ENCODE data around the gene HM13. TPM values are rescaled to one million over a fixed set of nuclear protein-coding genes. Genes with fewer than 3 reads are reported as not detected.
A peak's percentile ranks its signal among the peaks of the same experiment; 100 is the strongest.

The HM13 gene
- total RNA-seq, 4 donors from 2014 or later, result 54.8 to 86.7 (median 75.8) TPM

GRCh38 chr20:31547017-31547675, 32.9 kb downstream of the HM13 start:
- Histone ChIP-seq H3K36me3 (peaks cover 0 to 68% (median 12%) of the 10 kb centered on the region in 3 donors), H3K4me3 (peak overlapping the region; percentile 35 to 58 (median 50)), H3K27me3 (no peaks in the 10 kb centered on the region), H3K4me1 (peaks cover 0 to 50% (median 8%) of the 10 kb centered on the region in 4 donors), H3K9me3 (no peaks in the 10 kb centered on the region), H3K27ac (peak overlapping the region; percentile 64 to 89 (median 82))
- TF ChIP-seq POLR2A (IDR thresholded peaks at IDR 0.05) (peak; percentile 17 to 51), EP300 (IDR thresholded peaks at IDR 0.05) (peak in 1 of 2 donors; percentile 91)
- TF ChIP-seq, protein P1, sequence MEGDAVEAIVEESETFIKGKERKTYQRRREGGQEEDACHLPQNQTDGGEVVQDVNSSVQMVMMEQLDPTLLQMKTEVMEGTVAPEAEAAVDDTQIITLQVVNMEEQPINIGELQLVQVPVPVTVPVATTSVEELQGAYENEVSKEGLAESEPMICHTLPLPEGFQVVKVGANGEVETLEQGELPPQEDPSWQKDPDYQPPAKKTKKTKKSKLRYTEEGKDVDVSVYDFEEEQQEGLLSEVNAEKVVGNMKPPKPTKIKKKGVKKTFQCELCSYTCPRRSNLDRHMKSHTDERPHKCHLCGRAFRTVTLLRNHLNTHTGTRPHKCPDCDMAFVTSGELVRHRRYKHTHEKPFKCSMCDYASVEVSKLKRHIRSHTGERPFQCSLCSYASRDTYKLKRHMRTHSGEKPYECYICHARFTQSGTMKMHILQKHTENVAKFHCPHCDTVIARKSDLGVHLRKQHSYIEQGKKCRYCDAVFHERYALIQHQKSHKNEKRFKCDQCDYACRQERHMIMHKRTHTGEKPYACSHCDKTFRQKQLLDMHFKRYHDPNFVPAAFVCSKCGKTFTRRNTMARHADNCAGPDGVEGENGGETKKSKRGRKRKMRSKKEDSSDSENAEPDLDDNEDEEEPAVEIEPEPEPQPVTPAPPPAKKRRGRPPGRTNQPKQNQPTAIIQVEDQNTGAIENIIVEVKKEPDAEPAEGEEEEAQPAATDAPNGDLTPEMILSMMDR (IDR thresholded peaks at IDR 0.05), result peak in 1 of 5 experiments; percentile 34
- DNase-seq (ENCODE audit: low spot score in 2 of 2), result peak; percentile 69 to 74
- 67 to 70% methylated on average over 36 of the region's 36 CpGs for WGBS, 2 donors

GRCh38 chr20:31547720-31548298, 33.6 kb downstream of the HM13 start:
- Histone ChIP-seq H3K27ac (peak overlapping the region; percentile 64 to 89 (median 82)), H3K27me3 (no peaks in the 10 kb centered on the region), H3K4me1 (peaks cover 0 to 48% (median 8%) of the 10 kb centered on the region in 4 donors), H3K36me3 (peaks cover 0 to 68% (median 12%) of the 10 kb centered on the region in 3 donors), H3K4me3 (peak overlapping the region; percentile 35 to 58 (median 50)), H3K9me3 (no peaks in the 10 kb centered on the region)
- WGBS, 2 donors, result 40 to 41% methylated on average over 6 of the region's 6 CpGs
- TF ChIP-seq EP300 (IDR thresholded peaks at IDR 0.05), result no peak
- TF ChIP-seq, protein P1 (IDR thresholded peaks at IDR 0.05), result no peak
- no peak for TF ChIP-seq POLR2A (IDR thresholded peaks at IDR 0.05)
- DNase-seq (ENCODE audit: low spot score in 2 of 2), result no peak

DNA sequence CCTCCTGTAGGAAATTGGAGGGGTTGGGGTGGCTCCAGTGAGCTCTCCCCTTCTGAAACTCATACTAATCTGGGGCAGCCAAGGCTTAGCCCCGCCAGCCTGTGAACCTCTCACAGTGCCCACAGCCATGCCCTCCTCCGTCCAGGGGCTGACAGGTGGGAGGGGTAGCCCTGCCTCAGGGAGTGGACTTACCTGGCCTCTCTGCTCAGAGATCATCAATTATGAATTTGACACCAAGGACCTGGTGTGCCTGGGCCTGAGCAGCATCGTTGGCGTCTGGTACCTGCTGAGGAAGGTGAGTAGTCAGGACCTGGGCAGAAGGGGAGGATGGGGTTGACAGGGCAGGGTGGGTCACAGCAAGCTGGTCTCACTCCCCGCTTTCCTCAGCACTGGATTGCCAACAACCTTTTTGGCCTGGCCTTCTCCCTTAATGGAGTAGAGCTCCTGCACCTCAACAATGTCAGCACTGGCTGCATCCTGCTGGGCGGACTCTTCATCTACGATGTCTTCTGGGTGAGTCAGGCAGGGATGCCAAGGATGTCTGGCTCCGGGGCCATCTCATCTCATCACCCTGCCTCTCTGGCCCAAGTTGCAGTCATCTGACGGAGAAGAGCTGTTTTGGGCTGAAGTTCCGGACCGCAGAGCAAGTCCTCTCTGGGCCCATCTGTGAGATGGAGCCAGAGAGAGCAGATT, 34.7 kb downstream of the HM13 start:
- TF ChIP-seq EP300 (IDR thresholded peaks at IDR 0.05), result no peak
- TF ChIP-seq, protein P1 (IDR thresholded peaks at IDR 0.05), result no peak
- no peak for TF ChIP-seq POLR2A (IDR thresholded peaks at IDR 0.05)
- H3K36me3 ChIP-seq, result peaks cover 0 to 75% (median 12%) of the 10 kb centered on the region in 3 donors
- DNase-seq (ENCODE audit: low spot score in 2 of 2), result no peak
- peaks cover 0 to 44% (median 7%) of the 10 kb centered on the region in 4 donors for H3K4me1 ChIP-seq
- peak overlapping the region in 1 of 4 donors; percentile 57 for H3K4me3 ChIP-seq
- no peaks in the 10 kb centered on the region for H3K9me3 ChIP-seq
- 87 to 91% methylated on average over 10 to 11 of the region's 11 CpGs for WGBS, 2 donors
- no peaks in the 10 kb centered on the region for H3K27me3 ChIP-seq
- H3K27ac ChIP-seq, result no peak overlapping the region

DNA sequence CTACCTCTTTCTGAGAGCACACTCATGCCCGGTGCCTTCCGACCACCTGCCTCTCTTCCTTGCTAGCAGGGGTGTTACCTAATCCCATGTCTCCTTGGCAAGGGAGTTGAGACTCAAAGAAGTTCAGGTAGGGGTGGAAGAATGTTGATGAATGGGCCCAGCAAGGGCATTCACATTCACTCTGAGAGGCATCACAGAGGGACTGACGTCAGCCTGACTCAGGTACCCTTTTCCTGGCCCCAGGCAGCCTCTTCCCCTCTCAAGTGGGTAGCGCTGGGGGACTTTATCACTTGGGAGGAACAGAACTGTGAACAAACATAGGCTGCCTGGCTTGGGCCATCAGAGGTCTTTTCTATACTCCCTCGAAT, 35.3 kb downstream of the HM13 start:
- Histone ChIP-seq H3K4me1 (peaks cover 0 to 39% (median 3%) of the 10 kb centered on the region in 4 donors), H3K27ac (no peak overlapping the region), H3K36me3 (peaks cover 0 to 80% (median 12%) of the 10 kb centered on the region in 3 donors), H3K27me3 (no peaks in the 10 kb centered on the region), H3K9me3 (no peaks in the 10 kb centered on the region), H3K4me3 (no peak overlapping the region)
- no peak for DNase-seq (ENCODE audit: low spot score in 2 of 2)
- TF ChIP-seq EP300 (IDR thresholded peaks at IDR 0.05), result no peak
- TF ChIP-seq, protein P1 (IDR thresholded peaks at IDR 0.05), result no peak
- TF ChIP-seq POLR2A (IDR thresholded peaks at IDR 0.05), result no peak
- 81 to 84% methylated on average over 5 of the region's 5 CpGs for WGBS, 2 donors
